Fibroblast of skin of abdomen (primary cell): ENCODE measurements around the gene UBAC1.
"Not testable (repeated sequence)": the region's sequence is repeated elsewhere in the genome, so short reads cannot be mapped to it uniquely, and the experiment has no call there.

ENCODE experiments used
- DNase-seq: peaks from one replicate; pipeline ENCODE4 v3.0.0-alpha.2; 2013

The UBAC1 gene

DNA sequence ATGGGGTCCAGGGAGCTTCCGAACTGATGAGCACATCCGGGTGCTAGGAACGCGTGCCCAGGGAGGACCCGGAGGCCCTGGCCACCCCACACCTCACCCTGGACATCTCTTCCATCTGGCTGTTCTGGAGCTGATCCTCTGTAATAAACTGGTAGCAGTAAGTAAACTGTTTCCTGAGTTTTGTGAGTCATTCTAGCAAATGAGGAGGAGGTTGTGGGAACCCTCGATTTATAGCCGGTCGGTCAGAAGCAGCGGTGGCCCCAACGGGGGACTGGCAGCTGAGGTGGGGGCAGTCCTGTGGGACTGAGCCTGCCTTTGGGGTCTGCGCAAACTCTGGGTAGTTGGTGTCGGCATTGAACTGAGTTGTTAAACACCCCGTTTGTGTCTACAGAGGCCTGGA is 15.4 kb upstream of the UBAC1 start:
- no peak for DNase-seq

DNA sequence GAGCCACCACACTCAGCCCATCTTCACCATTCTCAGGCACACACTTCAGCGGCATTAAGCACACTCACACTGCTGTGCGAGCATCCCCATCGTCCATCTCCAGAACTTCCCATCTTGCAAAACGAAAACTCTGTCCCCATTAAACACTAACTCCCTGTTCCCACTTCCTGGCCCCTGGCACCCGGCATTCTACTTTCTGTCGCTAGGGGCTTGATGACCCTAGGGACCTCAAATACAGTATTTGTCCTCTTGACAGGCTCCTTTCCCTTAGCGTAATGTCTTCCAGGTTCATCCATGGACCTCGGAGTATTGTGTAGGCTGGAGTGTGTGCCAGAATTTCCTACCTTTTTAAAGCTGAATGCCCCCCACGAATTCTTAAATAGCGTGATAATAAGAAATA is 14.7 kb upstream of the UBAC1 start:
- no peak for DNase-seq

DNA sequence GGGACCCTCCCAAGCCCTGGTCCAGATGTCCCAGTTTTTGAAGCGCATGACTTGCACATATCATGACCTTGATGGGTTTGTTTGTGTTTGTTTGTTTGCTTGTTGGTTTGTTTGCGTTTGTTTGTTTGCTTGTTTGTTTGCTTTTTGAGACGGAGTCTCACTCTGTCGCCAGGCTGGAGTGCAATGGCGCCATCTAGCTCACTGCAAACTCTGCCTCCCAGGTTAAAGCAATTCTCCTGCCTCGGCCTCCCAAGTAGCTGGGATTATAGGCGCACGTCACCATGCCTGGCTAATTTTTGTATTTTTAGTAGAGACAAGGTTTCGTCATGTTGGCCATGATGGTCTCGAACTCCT is 13.0 kb upstream of the UBAC1 start:
- no peak for DNase-seq

DNA sequence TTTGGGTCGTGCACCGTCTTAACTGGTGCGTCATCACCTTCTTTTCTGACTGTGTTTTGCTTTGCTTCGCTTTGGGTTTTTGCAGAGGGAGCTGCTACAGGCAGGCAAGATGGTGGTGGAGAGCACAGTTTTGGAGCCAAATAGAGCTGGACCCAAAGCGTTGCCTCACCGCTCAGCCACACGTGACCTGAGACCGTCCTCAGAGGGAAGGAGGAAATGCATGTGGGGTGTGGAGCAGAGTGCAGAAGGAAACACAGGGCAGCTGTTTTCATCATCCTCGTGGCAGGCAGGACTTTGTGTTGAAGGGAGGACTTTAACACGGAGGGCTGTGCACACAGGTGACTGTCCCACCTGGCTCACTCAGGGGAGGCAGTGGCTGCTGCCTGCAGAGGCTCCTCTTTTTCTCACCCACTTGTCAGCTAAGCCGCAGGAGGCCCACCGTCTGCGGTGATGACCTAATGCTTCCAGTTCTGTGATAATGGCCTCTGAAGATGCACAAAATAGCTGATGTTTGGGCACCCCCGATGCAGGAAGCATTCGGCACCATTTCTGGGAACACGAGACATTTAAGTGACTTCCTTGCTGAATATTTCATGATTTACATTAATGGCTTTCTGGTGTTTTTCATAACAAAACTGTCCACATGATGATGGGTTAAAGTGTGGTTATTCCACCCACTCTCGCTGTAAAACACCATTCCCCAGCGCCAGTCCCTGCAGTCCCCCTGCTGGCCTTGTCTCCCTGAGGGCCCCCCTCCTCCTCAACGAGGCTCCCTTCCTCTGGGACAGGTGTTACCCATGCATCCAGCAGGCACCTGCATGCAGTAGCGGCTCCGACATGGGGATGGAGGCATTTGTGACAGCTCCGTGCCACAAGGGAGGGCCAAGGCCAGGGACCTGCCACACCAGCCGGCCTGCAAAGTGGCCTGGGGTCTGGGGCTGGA is 12.4 kb upstream of the UBAC1 start:
- no peak for DNase-seq

DNA sequence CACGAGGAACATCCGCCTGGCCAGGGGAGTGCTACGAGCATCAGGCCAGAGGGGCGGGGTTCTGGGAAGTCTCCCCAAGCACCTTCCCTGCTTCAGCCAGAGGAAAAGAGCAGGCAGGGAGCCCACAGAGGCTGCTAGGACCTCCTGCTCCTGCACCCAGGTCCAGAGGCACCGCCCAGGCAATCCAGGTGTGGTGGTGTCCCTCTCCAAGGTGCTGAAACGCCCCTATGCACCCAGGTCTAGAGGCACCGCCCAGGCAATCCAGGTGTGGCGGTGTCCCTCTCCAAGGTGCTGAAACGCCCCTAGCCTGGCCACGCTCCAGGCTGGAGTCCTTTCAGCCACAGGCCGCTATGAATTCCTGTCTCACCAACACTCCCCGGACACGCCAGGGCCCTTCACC is 10.7 kb upstream of the UBAC1 start:
- DNase-seq, result no peak

DNA sequence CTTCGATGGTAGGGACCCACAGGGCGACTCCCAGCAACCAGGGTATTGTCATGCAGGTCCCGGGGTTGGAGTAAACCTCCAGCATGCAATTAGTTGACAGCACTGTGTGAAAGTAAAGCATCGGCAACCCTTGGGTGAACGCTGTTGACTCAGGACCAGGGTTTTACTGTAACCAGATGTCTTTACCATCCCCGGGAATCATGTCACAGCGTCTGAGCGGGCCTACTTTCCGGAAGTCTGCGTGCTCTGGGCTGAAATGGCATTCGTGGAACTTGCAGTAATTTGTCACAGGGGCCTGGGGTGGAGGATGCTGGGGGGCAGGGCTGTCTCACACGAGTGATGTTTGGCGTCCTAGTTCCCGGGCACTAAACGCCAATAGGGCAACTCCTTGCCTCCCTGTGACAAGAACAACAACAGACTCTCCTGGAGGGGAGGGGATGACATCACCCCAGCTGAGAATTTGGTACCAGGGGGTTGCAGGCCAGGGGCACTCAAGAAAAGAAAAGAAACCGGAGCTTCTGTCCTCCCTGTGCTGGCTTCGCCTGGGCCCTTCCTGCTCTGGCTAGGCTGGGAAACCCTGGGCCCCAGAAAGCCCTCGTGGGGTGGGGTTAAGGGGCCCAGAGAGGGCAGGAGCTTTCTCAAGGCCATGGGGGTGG is 10.1 kb upstream of the UBAC1 start:
- peak; percentile 61 for DNase-seq

DNA sequence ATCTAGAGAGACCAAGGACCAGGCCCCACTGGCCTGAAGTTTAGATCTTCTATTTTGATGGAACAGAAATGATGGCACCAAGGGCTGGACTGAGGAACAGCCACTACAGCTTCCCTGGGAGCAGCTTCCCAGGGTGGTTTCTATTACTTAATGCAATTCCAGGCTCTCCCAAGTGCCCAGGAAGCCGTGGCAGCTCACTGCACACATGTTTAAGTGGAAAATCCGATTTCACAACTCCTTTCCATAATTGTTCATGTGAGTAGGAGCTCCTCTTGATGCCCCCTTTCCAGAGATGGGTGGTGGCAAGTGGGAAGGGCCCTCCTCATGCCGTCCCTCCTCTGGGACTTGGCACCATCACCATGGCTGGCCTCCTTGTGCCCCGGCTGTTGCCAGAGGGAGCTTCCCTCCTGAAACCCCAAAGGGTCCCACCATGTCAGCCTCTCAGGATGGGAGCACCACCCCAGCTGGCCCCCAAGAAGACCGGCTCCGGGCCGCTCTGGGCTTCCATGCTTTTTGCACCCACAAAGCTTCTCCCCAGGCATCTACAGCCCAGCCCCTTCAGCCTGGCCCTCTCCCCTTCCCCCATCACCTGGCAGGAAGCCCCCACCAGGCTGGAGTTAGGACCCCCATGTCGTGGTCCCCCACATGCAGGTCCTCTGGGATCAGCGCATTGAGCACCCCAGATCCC is 9.1 kb upstream of the UBAC1 start:
- no peak for DNase-seq

GRCh38 chr9:135969064-135969683 is 8.0 kb upstream of the UBAC1 start:
- peak; percentile 38 for DNase-seq

GRCh38 chr9:135968601-135969000 is 7.4 kb upstream of the UBAC1 start:
- DNase-seq, result no peak

DNA sequence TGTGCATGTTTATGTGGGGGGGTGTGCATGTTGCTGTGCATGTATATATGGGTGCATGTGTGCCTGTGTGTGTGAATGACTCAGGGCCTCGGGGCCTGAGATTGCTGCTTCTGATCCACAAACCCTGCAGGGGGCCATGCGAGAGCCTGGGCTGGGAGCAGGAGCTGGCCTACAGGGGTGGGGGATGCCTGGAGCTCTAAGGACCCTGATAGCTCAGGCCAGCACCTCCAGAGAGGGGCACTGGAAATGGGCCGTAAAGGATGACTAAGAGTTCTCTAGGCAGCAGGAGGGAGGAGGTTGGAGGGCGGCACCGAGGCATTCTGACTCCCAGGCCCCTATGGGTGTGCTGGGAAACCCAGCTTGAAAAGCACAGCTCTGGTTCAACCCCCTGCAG is 6.9 kb upstream of the UBAC1 start:
- no peak for DNase-seq

DNA sequence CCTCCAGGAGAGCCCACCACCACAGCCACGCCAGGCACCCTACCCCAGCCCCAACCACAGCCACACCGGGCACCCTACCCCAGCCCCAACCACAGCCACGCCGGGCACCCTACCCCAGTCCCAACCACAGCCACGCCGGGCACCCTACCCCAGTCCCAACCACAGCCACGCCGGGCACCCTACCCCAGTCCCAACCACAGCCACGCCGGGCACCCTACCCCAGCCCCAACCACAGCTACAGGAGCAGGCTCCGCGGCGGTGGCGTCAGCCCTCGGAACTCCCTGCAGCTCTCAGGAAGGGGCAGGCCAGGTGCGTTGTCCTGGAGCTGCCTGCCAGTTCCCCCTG is 5.7 kb upstream of the UBAC1 start:
- DNase-seq, result not testable (repeated sequence)

- no peak for DNase-seq
These were observed 4.1 kb upstream of the UBAC1 start for GRCh38 chr9:135965124-135965756.

- no peak for DNase-seq
These were observed 2.8 kb upstream of the UBAC1 start for GRCh38 chr9:135963938-135964337.

- no peak for DNase-seq
These were observed 2.2 kb upstream of the UBAC1 start for GRCh38 chr9:135963338-135963737.

GRCh38 chr9:135962696-135963307 is 1.6 kb upstream of the UBAC1 start:
- no peak for DNase-seq

- no peak for DNase-seq
These were observed 880 bp upstream of the UBAC1 start for GRCh38 chr9:135961811-135962695.

- no peak for DNase-seq
These were observed 529 bp downstream of the UBAC1 start for GRCh38 chr9:135960411-135961276.

DNA sequence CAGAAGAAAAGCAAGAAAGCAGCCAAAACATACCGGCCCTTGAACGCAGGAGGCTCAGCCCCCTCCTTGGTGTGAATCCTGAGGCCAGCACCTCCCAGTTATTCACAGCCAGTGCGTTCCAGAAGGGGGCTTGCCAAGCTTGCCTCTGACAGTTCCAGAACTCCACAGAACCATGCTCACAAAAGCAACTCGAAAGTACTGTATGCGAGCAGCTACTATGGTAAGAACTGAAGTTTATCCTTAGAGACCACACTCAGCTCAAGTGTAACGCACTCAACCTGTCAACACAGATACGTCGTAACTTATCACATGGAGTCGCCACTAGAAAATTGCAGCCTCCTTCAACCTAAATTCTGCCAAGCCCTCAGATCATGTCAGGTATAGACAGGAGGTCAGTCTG is 1.4 kb downstream of the UBAC1 start:
- DNase-seq, result no peak

- DNase-seq, result no peak
These were observed 2.7 kb downstream of the UBAC1 start for GRCh38 chr9:135958485-135958884.

DNA sequence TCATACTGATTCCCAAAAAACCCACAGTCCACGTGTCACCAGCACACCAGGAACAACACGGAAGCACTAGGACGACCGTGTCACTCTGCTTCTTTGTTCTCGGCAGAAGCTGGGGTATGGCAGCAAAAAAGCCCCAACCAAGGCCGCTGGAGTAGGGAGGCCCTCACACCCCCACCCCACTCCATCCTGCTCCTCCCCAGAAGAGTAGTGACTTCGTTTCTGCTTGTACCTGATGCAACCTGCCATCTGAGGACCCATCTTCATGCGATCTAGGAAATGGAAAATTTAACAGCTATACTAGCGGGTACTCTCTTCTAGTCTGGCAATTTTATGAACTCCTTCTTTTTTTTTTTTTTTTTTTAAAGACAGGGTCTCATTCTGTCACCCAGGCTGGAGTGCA is 3.7 kb downstream of the UBAC1 start:
- DNase-seq, result no peak
